H9 (cell line): ENCODE results near the gene PC. TPM values are rescaled to one million over a fixed set of nuclear protein-coding genes. Genes with fewer than 3 reads are reported as not detected.

Experiments
- DNase-seq: peaks from one replicate; pipeline ENCODE4 v3.0.0-alpha.2; 2017
- H2AFZ ChIP-seq: one replicate; pipeline ENCODE4 v1.6.1; 2013; ENCODE audit warnings: mild to moderate bottlenecking, low read length, control low read depth, moderate library complexity
- H2AK5ac ChIP-seq: 2 replicates; pipeline ENCODE4 v1.6.1; 2013; ENCODE audit warnings: low read length, control low read depth, mixed read lengths; ENCODE audit not compliant: insufficient read length
- H2BK120ac ChIP-seq: one replicate; pipeline ENCODE4 v1.6.1; 2013; ENCODE audit warnings: low read depth, mild to moderate bottlenecking, low read length, control low read depth, inconsistent platforms; ENCODE audit not compliant: poor library complexity, severe bottlenecking
- H2BK12ac ChIP-seq: 2 replicates; pipeline ENCODE4 v1.6.1; 2013; ENCODE audit warnings: low read length, control low read depth, mixed read lengths, low read depth; ENCODE audit not compliant: insufficient read length
- H2BK15ac ChIP-seq: 2 replicates; pipeline ENCODE4 v1.6.1; 2013; ENCODE audit warnings: low read depth, low read length, control low read depth
- H2BK20ac ChIP-seq: one replicate; pipeline ENCODE4 v1.6.1; 2013; ENCODE audit warnings: low read depth, mild to moderate bottlenecking, low read length, control low read depth, inconsistent platforms; ENCODE audit not compliant: poor library complexity, severe bottlenecking
- H2BK5ac ChIP-seq: 2 replicates; pipeline ENCODE4 v1.6.1; 2013; ENCODE audit warnings: low read length, control low read depth, mixed read lengths; ENCODE audit not compliant: insufficient read length
- H3K14ac ChIP-seq: 2 replicates; pipeline ENCODE4 v1.6.1; 2013; ENCODE audit warnings: low read length, control low read depth; ENCODE audit not compliant: insufficient read depth
- H3K18ac ChIP-seq: 2 replicates; pipeline ENCODE4 v1.6.1; 2013; ENCODE audit warnings: low read depth, mild to moderate bottlenecking, mixed read lengths, low read length, control low read depth; ENCODE audit not compliant: insufficient read length
- H3K23ac ChIP-seq: 2 replicates; pipeline ENCODE4 v1.6.1; 2013; ENCODE audit warnings: low read length, control low read depth, mixed read lengths, low read depth; ENCODE audit not compliant: insufficient read length
- H3K23me2 ChIP-seq: 2 replicates; pipeline ENCODE4 v1.6.1; 2013; ENCODE audit warnings: low read depth, mild to moderate bottlenecking, mixed read lengths, low read length, control low read depth; ENCODE audit not compliant: insufficient read length, poor library complexity, severe bottlenecking
- H3K27ac ChIP-seq: 2 replicates; pipeline ENCODE4 v1.5.1; 2013; ENCODE audit warnings: low read length, control low read depth, mixed read lengths, low read depth; ENCODE audit not compliant: insufficient read length
- H3K27me3 ChIP-seq: 2 replicates; pipeline ENCODE4 v1.6.1; 2013; ENCODE audit warnings: low read length, control low read depth, inconsistent platforms; ENCODE audit not compliant: insufficient read depth
- H3K4ac ChIP-seq: 2 replicates; pipeline ENCODE4 v1.6.1; 2013; ENCODE audit warnings: low read depth, mild to moderate bottlenecking, control low read depth, inconsistent platforms, low read length, moderate library complexity
- H3K4me1 ChIP-seq: 2 replicates; pipeline ENCODE4 v1.6.1; 2013; ENCODE audit warnings: low read length, control low read depth, inconsistent platforms; ENCODE audit not compliant: insufficient read depth
- H3K4me2 ChIP-seq: 2 replicates; pipeline ENCODE4 v1.6.1; 2013; ENCODE audit warnings: low read length, control low read depth, mixed read lengths; ENCODE audit not compliant: insufficient read length, insufficient read depth
- H3K56ac ChIP-seq: 2 replicates; pipeline ENCODE4 v1.6.1; 2013; ENCODE audit warnings: low read depth, mild to moderate bottlenecking, mixed read lengths, low read length, control low read depth; ENCODE audit not compliant: insufficient read length
- H3K79me1 ChIP-seq: 2 replicates; pipeline ENCODE4 v1.6.1; 2013; ENCODE audit warnings: low read depth, mild to moderate bottlenecking, moderate library complexity, low read length, control low read depth, inconsistent platforms; ENCODE audit not compliant: insufficient read depth, poor library complexity, severe bottlenecking
- H3K79me2 ChIP-seq: 2 replicates; pipeline ENCODE4 v1.6.1; 2013; ENCODE audit warnings: low read length, control low read depth, inconsistent platforms; ENCODE audit not compliant: insufficient read depth
- H3K9ac ChIP-seq: 2 replicates; pipeline ENCODE4 v1.6.1; 2013; ENCODE audit warnings: low read length, control low read depth, mixed read lengths; ENCODE audit not compliant: insufficient read length; ENCODE audit errors: extremely low read depth
- H3K9me3 ChIP-seq: one replicate; pipeline ENCODE4 v1.6.1; 2013; ENCODE audit warnings: low read depth, low read length, inconsistent platforms; ENCODE audit not compliant: control insufficient read depth
- H3T11ph ChIP-seq: one replicate; pipeline ENCODE4 v1.6.1; 2013; ENCODE audit warnings: mild to moderate bottlenecking, low read length, control low read depth, inconsistent platforms
- H4K20me1 ChIP-seq: one replicate; pipeline ENCODE4 v1.6.1; 2013; ENCODE audit not compliant: control insufficient read depth, insufficient read length, insufficient read depth
- H4K5ac ChIP-seq: 2 replicates; pipeline ENCODE4 v1.6.1; 2013; ENCODE audit warnings: low read depth, mild to moderate bottlenecking, mixed read lengths, low read length, control low read depth; ENCODE audit not compliant: insufficient read length
- H4K8ac ChIP-seq: replicated peaks from 2 replicates; pipeline ENCODE4 v1.6.1; 2013; ENCODE audit warnings: low read length, control low read depth, mixed read lengths, low read depth; ENCODE audit not compliant: insufficient read length
- H4K91ac ChIP-seq: 2 replicates; pipeline ENCODE4 v1.6.1; 2013; ENCODE audit warnings: low read depth, mild to moderate bottlenecking, moderate library complexity, mixed read lengths, low read length, control low read depth; ENCODE audit not compliant: insufficient read length
- H3K27ac Mint-ChIP-seq, 3 experiments: 2 replicates in 2 of 3; 3 replicates in 1 of 3; pipeline ENCODE4 v1.8.0; 2020 to 2021; ENCODE audit warnings: mixed read lengths in 3 of 3, mild to moderate bottlenecking in 1 of 3, moderate library complexity in 1 of 3
- H3K27me3 Mint-ChIP-seq: 2 replicates; pipeline ENCODE4 v1.8.0; 2021; ENCODE audit warnings: low read depth, mild to moderate bottlenecking, moderate library complexity, mixed read lengths
- H3K36me3 Mint-ChIP-seq, 3 experiments: 2 replicates in 2 of 3; 3 replicates in 1 of 3; pipeline ENCODE4 v1.8.0; 2020 to 2021; ENCODE audit warnings: low read depth in 3 of 3, mixed read lengths in 3 of 3; ENCODE audit not compliant: insufficient read depth in 1 of 3
- H3K4me1 Mint-ChIP-seq, 2 experiments: 2 replicates each; pipeline ENCODE4 v1.8.0; 2020; ENCODE audit warnings: mixed read lengths in 2 of 2
- H3K4me3 Mint-ChIP-seq, 2 experiments: 2 replicates in 1 of 2; 3 replicates in 1 of 2; pipeline ENCODE4 v1.8.0; 2020 to 2021; ENCODE audit warnings: mild to moderate bottlenecking in 2 of 2, mixed read lengths in 2 of 2, moderate library complexity in 1 of 2
- H3K9me3 Mint-ChIP-seq, 2 experiments: 2 replicates in 1 of 2; 3 replicates in 1 of 2; pipeline ENCODE4 v1.8.0; 2020; ENCODE audit warnings: mild to moderate bottlenecking in 2 of 2, mixed read lengths in 2 of 2, moderate library complexity in 1 of 2
- CTCF ChIP-seq: fragments of 200-600 bp; sonication (generic); conservative IDR thresholded peaks from 3 replicates; pipeline ENCODE4 v1.8.0; 2021; ENCODE audit warnings: antibody characterized with exemption, mild to moderate bottlenecking
- WGBS: extraction: QIAGEN DNeasy Blood & Tissue Kit; methylation state at CpG from one replicate; pipeline ENCODE4 v1.1.7; 2013; ENCODE audit warnings: missing lambda C conversion rate, low lambda C conversion rate, mixed read lengths; ENCODE audit not compliant: insufficient read length; ENCODE audit errors: extremely low coverage; 5-methylcytosine and 5-hydroxymethylcytosine counted together
- total RNA-seq: library from RNA; stranded (reverse); gene quantifications from 2 replicates; pipeline ENCODE4 v1.2.1, GENCODE V29; 2021

Gene PC
- total RNA-seq, 1 experiment from 2014 or later: 32.6 TPM

- Histone ChIP-seq H3K23ac (no peak overlapping the region), H2BK120ac (no peak overlapping the region), H2AK5ac (no peak overlapping the region), H2BK15ac (no peak overlapping the region), H4K8ac (no peak overlapping the region), H4K5ac (no peak overlapping the region), H4K91ac (no peak overlapping the region), H3T11ph (no peak overlapping the region), H4K20me1 (no peaks in the 10 kb centered on the region), H3K23me2 (no peaks in the 10 kb centered on the region), H2AFZ (no peak overlapping the region), H3K9me3 (no peaks in the 10 kb centered on the region), H3K18ac (no peak overlapping the region), H3K9ac (no peak overlapping the region), H3K27me3 (no peaks in the 10 kb centered on the region), H3K14ac (no peak overlapping the region), H3K56ac (no peak overlapping the region), H3K4me1 (no peaks in the 10 kb centered on the region), H2BK5ac (no peak overlapping the region), H3K4ac (no peak overlapping the region), H3K79me2 (no peaks in the 10 kb centered on the region; the same call in 1 of the 2 replicates), H3K4me2 (no peak overlapping the region), H3K79me1 (peaks cover 3% of the 10 kb centered on the region), H2BK12ac (no peak overlapping the region), H2BK20ac (no peak overlapping the region), H3K27ac (no peak overlapping the region)
- TF ChIP-seq CTCF: no peak
- H3K27ac Mint-ChIP-seq: no peak overlapping the region
- WGBS: no CpG with 5 or more reads among the region's 22 CpGs
- H3K4me3 Mint-ChIP-seq: no peak overlapping the region
- peaks cover 3% of the 10 kb centered on the region; the same call in 1 of the 2 replicates for H3K27me3 Mint-ChIP-seq
- peaks cover 5 to 8% of the 10 kb centered on the region in 2 experiments for H3K4me1 Mint-ChIP-seq
- H3K36me3 Mint-ChIP-seq: peaks cover 7 to 42% (median 34%) of the 10 kb centered on the region in 3 experiments; a peak in 6 of 7 replicates
- DNase-seq: no peak
- H3K9me3 Mint-ChIP-seq: no peaks in the 10 kb centered on the region
Measured at GRCh38 chr11:66849501-66850234, 108.5 kb downstream of the PC start.
